Cardiac fibroblast (primary cell): ENCODE measurements around the gene LCN2.

Source experiments
- DNase-seq, 2 donors: peaks; one replicate each; pipeline versions ENCODE4 v3.0.0 to v3.0.0-alpha.2; 2010; ENCODE audit warnings: low read depth in 2 of 2
- H3K4me3 ChIP-seq, 2 donors: replicated peaks in 1 of 2; 1 replicate in 1 of 2; 2 replicates in 1 of 2; pipeline ENCODE4 v1.5.1; 2011; ENCODE audit warnings: low read depth in 2 of 2, low read length in 2 of 2, mild to moderate bottlenecking in 2 of 2, moderate library complexity in 1 of 2
- CTCF ChIP-seq: IDR thresholded peaks from one replicate; pipeline ENCODE4 v1.5.1; 2011; ENCODE audit warnings: low read depth, mild to moderate bottlenecking, low read length, inconsistent platforms

Gene LCN2

GRCh38 chr9:128146591-128147120 is 2.6 kb upstream of the LCN2 start:
- TF ChIP-seq CTCF: no peak
- no peak overlapping the region for H3K4me3 ChIP-seq
- no peak for DNase-seq

- no peak for DNase-seq
- TF ChIP-seq CTCF: no peak
- H3K4me3 ChIP-seq: no peak overlapping the region
Measured at GRCh38 chr9:128148509-128149000, 698 bp upstream of the LCN2 start.

GRCh38 chr9:128149951-128150593 is 819 bp downstream of the LCN2 start:
- DNase-seq: no peak
- no peak overlapping the region for H3K4me3 ChIP-seq

GRCh38 chr9:128150594-128151308 is 1.5 kb downstream of the LCN2 start:
- no peak for TF ChIP-seq CTCF
- no peak for DNase-seq
- H3K4me3 ChIP-seq: no peak overlapping the region

More at GRCh38 chr9:128149951-128150593, 819 bp downstream of the LCN2 start:
- no peak for TF ChIP-seq CTCF

GRCh38 chr9:128151309-128152132 is 2.3 kb downstream of the LCN2 start:
- TF ChIP-seq CTCF: no peak
- no peak overlapping the region for H3K4me3 ChIP-seq
- DNase-seq: no peak

- H3K4me3 ChIP-seq: no peak overlapping the region
- DNase-seq: no peak
- no peak for TF ChIP-seq CTCF
Measured at GRCh38 chr9:128152133-128153059, 3.1 kb downstream of the LCN2 start.
